GM21737 (cell line): Measurements from ENCODE around the gene ZNF581.

Experiments used
- ATAC-seq: cut with Tn5 transposase; IDR thresholded peaks from one replicate; pipeline ENCODE4 v1.9.1; 2021; ENCODE audit warnings: mild to moderate bottlenecking, moderate library complexity; ENCODE audit not compliant: unreplicated experiment

The ZNF581 gene

GRCh38 chr19:55643003-55643886 is at the start of gene ZNF581:
Gene ZNF581, plus strand, starts transcription at chr19:55643649. Its CDS starts 923 bp downstream, at chr19:55644572.
- ATAC-seq = no peak

GRCh38 chr19:55594996-55595545 is 48.4 kb upstream of the ZNF581 start:
- ATAC-seq = no peak

GRCh38 chr19:55596304-55596703 is 47.1 kb upstream of the ZNF581 start:
- no peak for ATAC-seq

GRCh38 chr19:55597501-55597921 is 45.9 kb upstream of the ZNF581 start:
- ATAC-seq = no peak

- ATAC-seq = no peak
Measured at GRCh38 chr19:55598034-55598433, 45.4 kb upstream of the ZNF581 start.

GRCh38 chr19:55598719-55599467 is 44.6 kb upstream of the ZNF581 start:
- ATAC-seq = peak; percentile 50

GRCh38 chr19:55599468-55599841 is 44.0 kb upstream of the ZNF581 start, which contains the start of gene FIZ1:
Gene FIZ1, minus strand, starts transcription at chr19:55599517. Its CDS starts 1,652 bp downstream, at chr19:55597865.
- ATAC-seq = peak; percentile 51

- peak; percentile 32 for ATAC-seq
Measured at GRCh38 chr19:55599842-55600661, 43.4 kb upstream of the ZNF581 start, which contains the start of gene ZNF524. Gene ZNF524, plus strand, starts transcription at chr19:55600288. Its CDS starts 1,825 bp downstream, at chr19:55602113.

GRCh38 chr19:55600662-55601028 is 42.8 kb upstream of the ZNF581 start:
- ATAC-seq = no peak

- ATAC-seq = no peak
Measured at GRCh38 chr19:55601084-55601483, 42.4 kb upstream of the ZNF581 start.

GRCh38 chr19:55602104-55603001 is 41.1 kb upstream of the ZNF581 start:
- no peak for ATAC-seq

GRCh38 chr19:55603115-55603514 is 40.3 kb upstream of the ZNF581 start:
- no peak for ATAC-seq

- ATAC-seq = no peak
Measured at GRCh38 chr19:55603581-55604292, 39.7 kb upstream of the ZNF581 start.

- ATAC-seq = peak; percentile 48
Measured at GRCh38 chr19:55605207-55605636, 38.2 kb upstream of the ZNF581 start.

- ATAC-seq = peak; percentile 37
Measured at GRCh38 chr19:55605637-55606470, 37.6 kb upstream of the ZNF581 start, which contains the start of gene ZNF865. Gene ZNF865, plus strand, starts transcription at chr19:55605647. Its CDS starts 7,972 bp downstream, at chr19:55613619.

GRCh38 chr19:55606471-55606787 is 37.0 kb upstream of the ZNF581 start:
- ATAC-seq = no peak

- ATAC-seq = no peak
Measured at GRCh38 chr19:55606817-55607216, 36.6 kb upstream of the ZNF581 start.

- ATAC-seq = no peak
Measured at GRCh38 chr19:55609326-55609725, 34.1 kb upstream of the ZNF581 start.
